Stimulated activated CD4-positive, alpha-beta T cell treated with anti-CD3 and anti-CD28 coated beads, TNF-alpha, amount 100 ng/mL, for 24 hours (primary cell): ENCODE measurements around the gene HERC2.
"Not testable (repeated sequence)": the region's sequence is repeated elsewhere in the genome, so short reads cannot be mapped to it uniquely, and the experiment has no call there.

Source experiments
- DNase-seq, 3 experiments: peaks; one replicate each; pipeline ENCODE4 v3.0.0-alpha.2; 2020; ENCODE audit warnings: low read depth in 3 of 3

HERC2 gene

DNA sequence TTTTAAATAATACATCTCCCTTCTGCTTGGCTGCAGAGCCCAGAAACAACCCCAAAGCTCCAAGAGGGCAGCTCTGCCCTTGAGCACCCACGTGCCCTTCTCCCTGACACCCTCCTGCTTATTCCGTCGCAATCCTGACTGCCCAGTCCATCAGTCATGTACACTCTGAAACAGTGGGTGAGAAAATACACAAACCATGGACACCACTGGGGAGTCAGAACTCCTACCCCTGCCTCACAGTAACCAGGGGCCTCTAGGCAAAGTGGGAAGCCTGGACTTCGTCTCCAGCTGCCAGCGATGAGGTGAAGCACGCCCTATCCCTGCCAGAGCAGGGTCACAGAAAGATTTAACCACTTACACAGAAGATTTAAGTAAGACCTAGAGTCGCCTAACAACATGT lies 40.1 kb downstream of the HERC2 start:
- no peak for DNase-seq

- no peak for DNase-seq
Observed at GRCh38 chr15:28274635-28275034, 47.3 kb downstream of the HERC2 start.

GRCh38 chr15:28273873-28274610 lies 47.9 kb downstream of the HERC2 start:
- no peak for DNase-seq

- no peak for DNase-seq
Observed at GRCh38 chr15:28273468-28273867, 48.5 kb downstream of the HERC2 start.

DNA sequence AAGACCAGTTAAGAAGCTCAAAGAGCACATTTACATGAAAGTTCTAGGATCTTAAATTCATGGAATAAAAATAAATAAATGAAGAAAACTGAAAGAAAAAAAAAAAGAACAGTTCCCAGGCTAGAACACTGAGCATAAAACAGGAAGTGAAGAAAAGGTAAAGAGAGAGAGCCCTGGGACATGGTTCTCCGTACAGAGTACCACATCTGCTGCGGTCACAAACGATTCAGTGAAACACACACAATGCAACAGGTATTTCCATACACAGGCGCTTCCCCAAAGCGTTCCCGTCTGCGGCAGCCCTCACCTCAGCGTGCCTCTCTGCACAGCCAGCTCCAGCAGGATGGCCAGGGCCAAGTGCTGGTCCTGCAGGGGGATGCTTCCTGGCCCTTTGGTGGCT lies 49.4 kb downstream of the HERC2 start:
- DNase-seq, result no peak

GRCh38 chr15:28271697-28272260 lies 50.2 kb downstream of the HERC2 start:
- DNase-seq, result no peak

- no peak for DNase-seq
Observed at GRCh38 chr15:28269097-28269496, 52.9 kb downstream of the HERC2 start.

DNA sequence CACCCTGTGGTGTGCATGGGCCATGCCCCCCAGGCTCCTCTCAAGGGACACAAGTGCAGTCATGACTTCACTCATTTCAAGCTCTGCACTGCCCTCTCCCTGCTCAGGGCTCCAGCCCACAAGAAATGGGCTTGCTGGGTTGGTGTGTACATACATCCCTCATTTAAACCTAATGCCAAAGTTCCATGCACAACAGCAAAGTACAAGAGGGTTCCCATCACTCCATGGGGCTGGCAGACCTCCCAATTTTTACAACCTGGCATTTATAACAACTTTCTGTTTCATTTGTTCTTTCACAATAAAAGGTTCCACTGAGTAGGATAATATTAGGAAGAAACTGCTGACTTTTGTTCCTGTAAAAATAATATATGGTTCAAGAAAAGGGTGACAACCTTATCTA lies 54.3 kb downstream of the HERC2 start:
- no peak for DNase-seq

- DNase-seq, result no peak
Observed at GRCh38 chr15:28265334-28266019, 56.5 kb downstream of the HERC2 start.

DNA sequence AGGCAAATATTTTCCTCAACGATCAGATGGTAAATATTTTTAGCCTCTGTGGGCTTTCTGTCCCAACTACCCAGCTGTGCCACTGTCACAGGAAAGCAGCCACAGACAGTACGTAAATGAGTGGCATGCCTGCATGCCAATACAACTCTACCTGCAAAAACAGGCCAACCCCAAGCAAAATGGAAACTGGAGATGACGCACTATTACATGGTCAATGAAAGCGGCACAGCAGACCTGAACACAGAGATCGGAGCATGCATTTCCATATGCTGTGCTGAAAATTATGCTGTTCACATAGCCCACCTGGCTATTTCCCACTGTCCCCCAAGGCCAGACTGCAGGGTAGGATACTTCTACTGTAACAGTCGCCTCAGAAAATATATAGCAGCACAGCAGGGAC lies 57.8 kb downstream of the HERC2 start:
- no peak for DNase-seq

- DNase-seq, result no peak
Observed at GRCh38 chr15:28262438-28262837, 59.5 kb downstream of the HERC2 start.

DNA sequence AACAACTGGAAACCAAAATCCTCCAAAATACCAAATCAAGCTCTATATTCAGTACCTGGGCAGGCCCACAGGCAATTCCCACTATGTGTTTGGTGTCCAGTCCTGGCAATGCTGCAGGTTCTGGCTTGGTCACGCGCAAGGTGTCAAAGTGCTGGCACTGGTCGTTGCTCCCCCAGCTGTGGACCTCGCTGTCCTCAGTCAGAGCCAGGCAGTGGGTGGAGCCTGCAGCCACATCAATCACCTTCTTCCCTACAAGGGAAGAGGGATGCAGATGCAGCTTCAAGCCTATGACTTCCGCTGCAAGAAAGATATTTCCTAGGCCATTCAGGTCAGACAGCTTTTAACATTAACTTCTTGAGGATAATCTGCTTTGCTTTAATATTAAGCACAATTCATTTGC lies 61.3 kb downstream of the HERC2 start:
- DNase-seq, result no peak

DNA sequence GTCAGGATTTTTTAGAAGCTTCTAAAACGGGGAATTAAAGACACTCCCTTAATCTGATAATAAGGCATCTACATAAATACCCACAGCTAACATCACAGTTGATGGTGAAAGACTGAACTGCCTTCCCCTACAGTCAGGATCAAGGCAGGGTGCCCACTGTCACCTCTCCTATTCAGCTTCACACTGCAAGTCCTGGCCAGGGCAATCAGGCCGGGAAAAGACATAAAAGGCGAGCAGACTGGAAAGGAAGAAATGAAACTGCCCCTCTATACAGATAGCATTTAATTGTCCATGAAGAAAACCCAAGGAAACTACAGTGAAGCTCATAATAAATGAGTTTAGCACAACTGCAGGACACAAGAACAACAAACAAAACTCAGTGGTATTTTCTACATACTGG lies 61.7 kb downstream of the HERC2 start:
- no peak for DNase-seq

- no peak for DNase-seq
Observed at GRCh38 chr15:28255965-28256364, 66.0 kb downstream of the HERC2 start.

GRCh38 chr15:28252831-28253230 lies 69.1 kb downstream of the HERC2 start:
- DNase-seq, result no peak

DNA sequence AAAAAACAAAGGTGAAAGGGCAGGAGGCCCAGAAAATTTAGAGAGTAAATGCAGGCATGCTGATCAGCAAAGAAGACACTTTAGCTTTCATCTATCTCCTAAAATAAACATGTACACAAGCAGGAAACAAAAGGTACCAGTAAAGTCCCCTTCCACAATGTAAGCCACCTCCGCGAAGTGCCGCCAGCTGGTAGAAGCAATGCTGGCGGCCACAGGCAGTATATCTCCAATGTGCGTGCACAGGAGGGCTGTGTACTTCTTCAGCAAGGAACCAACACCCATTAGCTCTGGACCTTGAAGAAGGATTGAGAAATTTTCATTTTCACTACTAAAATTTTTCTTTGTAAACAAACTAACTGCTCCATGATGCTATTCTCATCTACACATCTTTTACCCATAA lies 75.4 kb downstream of the HERC2 start:
- no peak for DNase-seq

DNA sequence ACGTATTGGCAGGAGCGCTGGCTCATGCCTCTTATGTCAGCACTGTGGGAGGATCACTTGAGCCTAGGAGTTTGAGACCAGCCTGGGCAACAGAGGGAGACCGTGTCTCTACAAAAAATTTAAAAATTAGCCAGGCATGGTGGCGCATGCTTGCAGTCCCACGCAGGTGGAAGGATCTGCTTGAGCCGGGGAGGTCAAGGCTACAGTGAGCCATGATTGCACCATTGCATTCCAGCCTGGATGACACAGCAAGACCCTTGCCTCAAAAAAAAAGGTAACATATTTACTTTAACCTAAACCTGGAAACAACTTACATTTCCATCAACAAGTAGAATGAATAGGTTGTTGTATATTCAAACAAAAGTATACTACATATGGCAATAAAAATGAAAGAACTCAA lies 78.1 kb downstream of the HERC2 start:
- DNase-seq, result no peak

GRCh38 chr15:28243399-28243798 lies 78.6 kb downstream of the HERC2 start:
- DNase-seq, result no peak

DNA sequence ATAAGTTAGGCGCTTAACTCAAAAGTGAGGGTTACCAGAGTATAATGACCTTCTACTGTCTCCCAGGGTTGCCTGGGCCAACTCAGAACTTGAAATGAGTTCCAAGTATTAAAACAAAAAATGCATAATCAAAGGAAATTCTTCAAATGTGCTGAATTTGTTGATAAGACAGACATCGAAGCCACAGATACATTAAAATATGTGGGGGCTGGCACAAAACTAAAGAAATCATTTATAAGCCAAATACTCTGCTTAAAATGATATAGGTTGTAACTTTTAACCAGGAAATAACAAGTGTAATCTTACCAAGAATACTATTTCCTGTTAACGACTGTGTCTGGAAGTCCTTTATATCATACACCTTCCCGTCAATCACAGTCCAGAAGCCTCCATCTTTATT lies 83.7 kb downstream of the HERC2 start:
- DNase-seq, result not testable (repeated sequence)

- DNase-seq, result not testable (repeated sequence)
Observed at GRCh38 chr15:28231743-28232142, 90.2 kb downstream of the HERC2 start.

DNA sequence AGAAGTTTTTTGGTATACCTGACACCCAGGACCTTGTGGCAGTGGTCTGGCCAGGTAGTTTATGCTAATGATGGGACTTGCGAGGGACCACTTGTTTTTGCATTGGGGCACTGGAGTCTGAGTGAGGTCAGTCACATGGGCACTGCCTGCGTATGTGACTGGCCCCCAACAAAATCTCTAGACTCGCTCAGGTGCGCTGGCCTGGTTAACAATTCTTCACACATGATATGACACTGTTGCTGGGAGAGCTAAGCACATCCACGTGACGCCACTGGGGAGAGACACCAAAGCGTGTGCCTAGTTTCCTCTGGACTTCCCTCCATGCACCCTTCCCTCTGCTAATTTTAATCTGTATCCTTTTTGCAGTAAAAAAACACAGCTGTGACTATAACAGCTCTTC lies 90.6 kb downstream of the HERC2 start:
- DNase-seq, result not testable (repeated sequence)

DNA sequence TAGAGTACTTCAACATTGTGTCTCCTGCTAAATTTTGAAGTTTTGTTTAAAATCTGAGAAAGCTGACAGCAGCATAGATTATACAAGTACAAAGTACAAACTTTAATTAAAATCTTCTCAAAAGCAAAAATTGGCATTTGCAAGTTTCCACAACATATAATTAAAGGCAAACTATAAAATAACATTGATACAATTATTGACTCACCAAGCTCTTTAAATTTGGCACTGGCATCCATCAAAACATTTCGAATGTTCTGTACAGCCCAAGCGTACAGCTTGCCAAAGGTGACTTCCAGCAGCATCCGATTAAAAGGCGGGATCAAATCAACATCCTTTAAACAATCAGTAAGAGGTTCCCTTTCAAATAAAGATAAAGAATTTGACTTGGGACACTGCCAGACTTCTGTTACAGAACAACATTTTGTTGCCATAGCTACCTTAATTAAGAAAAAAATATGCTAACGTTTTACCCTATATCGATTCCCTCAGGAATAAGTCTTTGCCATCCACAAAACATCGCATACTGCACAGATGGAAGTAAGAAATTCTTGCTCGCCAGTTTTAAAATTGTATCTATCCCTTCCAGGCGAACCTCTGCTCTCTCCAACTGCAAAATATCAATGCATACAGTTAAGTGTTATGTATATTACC lies 92.9 kb downstream of the HERC2 start:
- not testable (repeated sequence) for DNase-seq

GRCh38 chr15:28228096-28228495 lies 93.9 kb downstream of the HERC2 start:
- DNase-seq, result no peak
